ENCODE measurements around the gene SUN1.

Gene SUN1

GRCh38 chr7:879706-880105 lies 47.4 kb downstream of the SUN1 start:
- DNase-seq: no peak

DNA sequence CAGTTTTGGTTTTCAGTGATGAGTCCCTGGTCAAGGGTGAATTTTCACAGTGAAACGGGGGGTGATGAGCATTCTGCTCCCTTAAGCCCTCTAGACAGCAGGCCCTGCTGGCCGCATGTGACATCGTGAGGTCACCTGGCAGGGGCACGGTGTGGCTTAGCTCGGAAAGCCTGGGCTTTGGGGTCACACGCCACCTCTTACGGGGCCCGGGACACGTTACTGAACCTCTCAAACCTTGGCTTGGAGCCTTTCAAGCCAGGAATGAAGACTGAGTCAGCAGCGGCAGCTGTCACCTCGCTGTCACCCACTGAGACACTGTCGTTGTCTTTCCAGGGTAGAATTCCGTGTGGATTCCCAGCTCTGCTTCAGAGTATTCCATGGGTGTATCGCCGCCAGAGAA lies 48.2 kb downstream of the SUN1 start:
- no peak for DNase-seq

DNA sequence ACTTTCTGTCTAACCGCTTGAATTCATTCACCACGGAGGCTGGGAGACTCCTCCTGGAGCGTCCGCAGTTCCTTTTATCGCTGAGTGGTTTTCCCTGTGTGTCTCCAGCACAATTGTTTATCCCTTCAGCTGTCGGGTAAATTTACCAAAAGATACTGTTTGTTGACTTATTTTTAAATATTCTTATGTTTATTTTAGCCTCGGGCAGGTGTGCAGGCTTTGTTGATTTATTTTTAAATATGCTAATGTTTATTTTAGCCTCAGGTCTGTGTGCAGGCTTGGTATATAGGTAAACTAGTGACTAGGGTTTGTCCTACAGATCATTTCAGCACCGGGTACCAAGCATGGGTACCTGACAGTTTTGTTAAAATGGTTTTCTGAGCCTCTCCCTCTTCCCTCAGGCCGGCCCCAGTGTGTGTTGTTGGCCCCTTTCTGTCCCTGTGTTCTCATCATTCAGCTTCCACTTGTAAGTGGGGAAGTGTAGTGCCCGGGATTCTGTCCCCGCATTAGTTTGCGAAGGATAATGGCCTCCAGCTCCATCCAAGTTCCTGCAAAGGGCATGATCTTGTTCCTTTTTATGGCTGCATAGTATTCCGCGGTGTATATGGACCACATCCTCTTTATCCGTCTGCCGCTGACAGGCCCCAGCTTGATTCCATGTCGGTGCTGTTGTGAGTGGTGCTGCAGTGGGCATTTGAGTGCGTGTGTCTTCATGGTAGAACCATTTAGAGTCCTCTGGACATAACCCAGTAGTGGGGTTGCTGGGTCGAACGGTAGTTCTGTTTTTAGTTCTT lies 49.4 kb downstream of the SUN1 start:
- DNase-seq: no peak

DNA sequence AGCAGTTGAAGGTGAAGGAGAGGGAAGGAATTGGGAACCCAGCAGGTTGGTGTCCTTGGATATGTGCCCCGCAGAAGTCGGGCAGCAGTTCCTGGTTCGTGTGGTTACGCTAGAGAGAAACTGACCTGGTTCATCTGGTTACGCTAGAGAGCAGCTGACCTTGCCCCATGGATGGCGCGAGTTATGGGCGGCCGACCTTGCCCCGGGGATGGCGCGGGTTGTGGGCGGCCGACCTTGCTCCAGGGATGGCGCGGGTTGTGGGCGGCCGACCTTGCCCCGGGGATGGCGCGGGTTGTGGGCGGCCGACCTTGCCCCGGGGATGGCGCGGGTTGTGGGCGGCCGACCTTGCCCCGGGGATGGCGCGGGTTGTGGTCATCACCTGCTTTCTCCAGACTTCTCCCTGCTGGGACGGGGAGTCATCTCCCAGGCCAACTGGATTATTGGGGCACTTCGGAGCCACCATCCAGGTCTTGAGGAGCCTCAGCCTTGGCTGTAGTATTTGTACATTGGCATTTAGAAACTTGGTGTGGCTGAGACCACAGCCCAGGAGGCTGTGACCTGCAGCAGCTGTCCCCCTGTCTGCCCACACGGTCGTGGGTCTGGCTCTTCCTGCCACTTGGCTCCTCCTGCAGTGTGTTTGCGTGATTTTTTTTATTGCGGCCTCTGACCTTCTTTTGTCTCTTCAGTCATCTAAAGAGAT lies 50.2 kb downstream of the SUN1 start:
- DNase-seq: no peak

DNA sequence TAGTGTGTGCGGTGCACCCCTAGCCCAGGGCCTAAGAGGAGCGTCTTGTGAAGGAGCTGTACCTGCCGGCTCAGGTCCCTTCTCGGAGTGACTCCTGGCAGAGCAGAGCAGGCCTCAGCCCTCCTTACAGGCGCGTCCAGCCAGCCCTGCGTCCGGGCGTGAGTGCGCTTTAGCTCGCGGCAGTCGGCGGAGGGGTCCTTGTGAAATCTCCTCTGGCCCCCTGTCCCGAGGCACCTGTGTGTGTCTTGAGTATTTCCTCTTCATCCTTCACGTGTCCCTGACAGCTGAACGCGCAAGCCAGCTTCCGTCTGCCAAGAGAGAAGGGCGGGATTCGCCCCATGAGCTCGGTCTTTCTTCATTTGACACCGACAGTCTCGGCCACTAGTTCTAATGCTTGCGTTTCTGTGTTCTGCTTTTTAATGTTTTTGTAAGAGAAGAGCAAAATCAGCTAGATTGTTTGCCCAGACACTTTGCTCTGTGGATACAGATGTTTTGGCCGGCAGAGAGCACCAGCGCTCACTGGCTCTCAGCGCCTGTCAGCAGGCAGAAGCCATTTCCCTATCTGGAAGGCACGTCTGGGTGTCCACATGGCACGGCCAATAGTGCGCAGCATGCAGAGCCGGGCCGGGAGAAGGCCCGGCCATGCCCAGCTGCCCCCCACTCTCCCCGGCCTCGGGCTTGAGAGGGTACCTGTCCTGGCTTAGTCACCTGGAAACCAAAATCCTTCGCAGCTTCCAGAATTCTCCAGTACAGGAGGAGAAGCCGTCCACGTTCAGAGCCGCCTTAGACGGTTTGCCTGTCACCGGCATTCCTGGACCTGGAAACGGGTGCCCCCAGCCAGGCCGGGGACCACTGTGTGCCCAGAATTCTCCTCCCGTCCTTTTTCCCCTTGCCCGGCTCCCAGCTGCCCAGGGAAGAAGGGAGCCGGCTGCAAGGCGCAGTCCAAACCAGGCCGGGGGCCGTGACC lies 51.1 kb downstream of the SUN1 start:
- DNase-seq: no peak

DNA sequence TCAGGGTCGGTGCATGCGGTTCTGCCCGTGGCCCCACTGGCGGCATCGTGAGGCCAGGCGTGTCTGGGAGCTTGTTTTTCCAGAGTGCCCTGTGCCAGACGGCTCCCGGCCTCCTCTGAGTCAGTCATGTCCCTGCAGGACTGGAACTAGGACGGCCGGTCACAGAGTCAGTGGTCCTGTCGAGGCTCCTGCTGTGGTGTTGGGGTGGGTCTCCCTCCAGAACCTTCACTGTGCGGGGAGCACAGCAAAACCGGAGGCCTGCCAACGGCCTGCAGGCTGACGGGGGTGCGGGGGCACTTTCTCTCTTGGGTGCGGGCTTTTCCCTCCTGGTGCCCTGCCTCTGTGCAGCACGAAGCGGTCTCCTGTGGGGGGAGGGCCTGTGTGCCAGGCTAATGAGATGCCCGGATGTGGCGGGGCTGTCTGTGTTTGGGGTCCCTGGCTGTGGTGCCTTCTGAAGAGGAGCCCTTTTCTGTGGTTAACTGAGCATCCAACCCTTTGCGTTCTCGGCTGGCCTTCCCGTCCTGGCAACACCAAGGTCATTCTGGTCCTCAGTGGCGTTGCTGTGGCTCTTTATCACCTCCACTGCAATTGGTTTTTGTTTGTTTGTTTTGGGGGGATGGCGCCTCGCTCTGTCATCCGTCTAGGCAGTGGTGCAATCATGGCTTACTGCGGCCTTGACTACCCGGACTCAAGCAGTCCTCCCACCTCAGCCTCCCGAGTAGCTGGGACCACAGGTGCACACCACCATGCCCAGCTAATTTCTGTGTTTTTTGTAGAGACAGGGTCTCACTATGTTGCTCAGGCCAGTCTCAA lies 52.1 kb downstream of the SUN1 start:
- DNase-seq: no peak

GRCh38 chr7:885261-885892 lies 53.1 kb downstream of the SUN1 start:
- DNase-seq: no peak

- DNase-seq: no peak
These were observed 53.8 kb downstream of the SUN1 start for GRCh38 chr7:885893-886625.

DNA sequence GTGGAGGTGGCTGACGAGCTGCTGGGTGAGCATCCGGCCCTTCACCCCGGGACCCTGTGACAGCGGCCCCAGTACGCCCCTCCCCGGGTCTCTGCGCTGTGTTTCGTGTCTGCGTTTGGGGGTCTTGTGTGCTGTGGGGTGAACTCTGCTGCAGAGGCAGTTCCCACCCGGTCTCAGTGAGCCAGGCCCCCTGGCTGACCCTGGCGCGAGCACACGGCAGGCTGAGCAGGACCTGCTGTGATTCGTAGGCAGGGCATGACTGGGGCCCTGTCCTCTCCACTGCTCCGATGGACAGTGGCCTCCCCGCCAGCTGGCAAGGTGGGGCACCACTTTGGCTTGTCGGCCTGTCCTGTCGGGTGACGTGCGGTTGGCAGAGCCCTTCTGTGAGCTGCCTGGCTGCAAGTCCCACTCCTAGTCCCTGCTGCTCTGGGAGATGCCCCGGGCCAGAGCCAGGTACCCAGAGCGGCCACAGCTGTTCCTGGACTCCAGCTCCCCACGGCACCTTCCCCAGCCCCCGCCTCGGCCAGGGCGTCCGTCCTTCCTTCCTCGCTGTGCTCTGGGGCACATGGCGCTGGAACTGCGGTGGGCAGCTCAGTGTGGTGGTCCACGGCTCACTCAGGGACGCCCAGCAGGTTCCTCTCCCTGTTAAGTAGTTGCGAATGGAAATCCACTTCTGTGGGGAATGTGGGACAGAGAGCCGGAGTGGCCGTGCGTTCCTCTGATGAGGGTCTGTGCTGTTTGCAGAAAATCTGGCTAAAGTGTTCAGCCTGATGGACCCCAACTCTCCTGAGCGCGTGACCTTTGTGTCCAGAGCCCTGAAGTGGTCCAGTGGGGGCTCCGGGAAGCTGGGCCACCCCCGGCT lies 54.6 kb downstream of the SUN1 start:
- DNase-seq: no peak

- DNase-seq: no peak
These were observed 55.2 kb downstream of the SUN1 start for GRCh38 chr7:887488-887820.

DNA sequence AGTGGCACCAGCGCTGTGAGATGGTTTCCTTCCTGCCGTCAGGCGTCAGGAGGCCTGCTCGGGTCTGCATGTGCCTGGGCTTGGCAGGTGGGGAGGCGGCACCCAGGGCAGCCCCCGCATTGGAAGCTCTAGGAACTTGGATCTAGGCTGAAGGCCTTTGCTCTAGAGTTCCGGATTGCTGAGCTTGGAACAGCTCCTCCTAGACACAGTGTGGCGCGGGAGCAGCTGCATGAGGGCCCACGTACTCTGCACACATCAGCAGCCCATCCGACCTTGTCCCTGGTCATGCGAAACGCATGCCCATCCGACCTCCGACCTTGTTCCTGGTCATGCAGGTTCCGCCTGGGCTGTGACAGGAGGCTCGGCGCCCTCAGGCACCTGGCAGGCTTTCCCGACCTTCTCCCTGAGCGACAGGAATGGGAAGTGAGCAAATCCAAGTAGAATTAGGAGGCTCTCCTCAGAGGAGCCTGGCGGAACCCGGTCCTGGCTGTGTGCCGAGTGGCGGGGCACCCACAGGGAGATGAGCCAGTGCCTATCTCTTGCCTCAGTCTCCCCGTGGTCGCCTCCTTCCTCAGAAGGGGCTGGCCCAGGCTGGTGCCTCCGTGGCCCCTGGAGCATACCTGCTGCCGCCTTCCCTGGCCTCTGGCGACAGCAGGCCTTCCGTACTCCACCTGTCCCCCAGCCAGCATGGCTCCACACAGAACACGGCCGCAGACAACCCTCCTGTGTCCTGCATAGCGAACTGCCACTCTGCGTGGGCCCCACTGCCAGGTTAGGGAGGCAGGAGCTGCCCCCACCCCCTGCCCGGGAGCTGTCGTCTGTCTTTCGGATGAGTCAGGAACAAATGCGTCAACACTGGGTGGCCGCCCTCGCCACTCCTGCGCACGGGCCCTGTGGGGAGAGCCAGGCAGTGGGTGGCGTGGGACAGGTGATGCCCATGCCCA lies 56.1 kb downstream of the SUN1 start:
- no peak for DNase-seq

DNA sequence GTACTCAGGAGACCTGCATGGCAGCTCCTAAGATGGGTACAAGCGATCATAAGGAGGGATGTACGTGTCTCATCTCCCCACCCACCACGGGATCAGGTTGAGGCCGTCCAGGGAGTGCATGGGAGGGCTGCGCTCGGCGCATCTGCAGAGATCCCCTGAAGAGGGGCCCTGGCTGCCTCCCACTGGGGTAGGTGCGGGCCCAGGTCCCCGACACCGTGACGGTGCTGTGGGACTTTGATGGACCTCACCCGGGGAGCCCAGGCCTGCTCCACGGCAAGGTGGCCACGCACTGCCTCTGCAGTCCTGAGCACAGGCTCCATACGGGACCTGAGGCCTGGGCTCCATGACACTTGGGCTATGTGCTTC lies 56.7 kb downstream of the SUN1 start:
- no peak for DNase-seq

GRCh38 chr7:889391-889790 lies 57.1 kb downstream of the SUN1 start:
- no peak for DNase-seq

DNA sequence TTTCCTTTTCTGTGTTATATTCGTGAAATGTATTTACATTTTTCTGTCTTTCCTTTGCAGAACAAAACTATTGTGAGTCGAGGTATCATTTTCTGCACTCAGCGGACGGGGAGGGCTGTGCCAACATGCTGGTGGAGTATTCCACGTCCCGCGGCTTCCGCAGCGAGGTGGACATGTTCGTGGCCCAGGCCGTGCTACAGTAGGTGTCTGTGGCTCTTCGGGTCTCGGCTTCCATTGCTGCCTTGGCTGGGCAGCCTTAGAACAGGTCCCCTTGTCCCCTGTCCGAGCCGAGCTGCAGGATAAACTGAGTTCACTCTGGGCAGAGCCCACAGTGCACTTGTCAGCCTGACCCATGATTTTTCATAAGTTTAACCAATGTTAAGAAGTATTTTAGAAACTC lies 58.6 kb downstream of the SUN1 start:
- no peak for DNase-seq

- DNase-seq: no peak
These were observed 59.0 kb downstream of the SUN1 start for GRCh38 chr7:891291-891690.

- DNase-seq: no peak
These were observed 59.5 kb downstream of the SUN1 start for GRCh38 chr7:891805-892204.

- no peak for DNase-seq
These were observed 60.6 kb downstream of the SUN1 start for GRCh38 chr7:892648-893593.

DNA sequence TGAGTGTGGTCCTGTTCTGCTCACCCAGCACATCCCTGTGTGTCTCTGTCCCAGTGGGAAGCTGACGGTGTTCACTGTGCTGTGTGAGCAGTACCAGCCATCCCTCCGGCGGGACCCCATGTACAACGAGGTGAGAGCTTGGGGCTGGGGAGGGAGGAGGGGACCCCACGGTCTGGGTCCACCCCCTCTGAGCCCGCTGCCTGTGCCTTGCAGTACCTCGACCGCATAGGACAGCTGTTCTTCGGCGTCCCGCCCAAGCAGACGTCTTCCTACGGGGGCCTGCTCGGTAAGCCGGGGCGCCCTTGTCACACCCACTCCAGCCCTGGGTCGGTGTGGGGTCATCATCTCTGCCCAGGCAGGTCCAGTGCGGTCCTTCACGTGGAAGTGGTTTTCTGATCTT lies 61.4 kb downstream of the SUN1 start:
- no peak for DNase-seq
